GM12875 (cell line): ENCODE results near the gene OR2W3.

ENCODE experiments used
- H3K4me3 ChIP-seq: one replicate; pipeline ENCODE4 v1.5.1; 2011; ENCODE audit warnings: low read depth, low read length, control low read depth
- TF ChIP-seq, protein P1 (sequence below): IDR thresholded peaks from 2 replicates; pipeline ENCODE4 v1.5.1; 2011; ENCODE audit warnings: low read depth, mild to moderate bottlenecking, control low read depth, inconsistent platforms, low read length, moderate library complexity, borderline replicate concordance; ENCODE audit not compliant: insufficient read depth

The OR2W3 gene

DNA sequence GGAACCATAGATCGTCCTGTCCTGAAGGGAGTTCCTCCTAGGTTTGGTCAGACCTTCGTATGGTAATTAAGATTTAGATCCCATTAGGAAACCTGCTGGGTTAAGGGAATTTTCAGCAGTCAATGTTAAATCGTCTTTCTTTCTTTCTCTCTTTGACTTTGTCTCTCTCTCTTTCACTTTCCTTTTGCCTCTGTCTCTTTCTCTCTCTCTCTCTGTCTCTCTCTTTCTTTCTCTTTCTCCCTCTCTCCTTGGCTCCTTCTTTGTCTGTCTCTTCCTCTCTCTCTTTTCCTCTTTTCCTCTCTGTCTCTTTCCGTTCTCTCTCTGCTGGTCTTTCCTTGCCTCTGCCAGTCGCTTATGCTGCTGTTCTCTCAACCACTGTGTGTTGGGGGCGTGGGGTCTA lies 8.7 kb downstream of the OR2W3 start:
- TF ChIP-seq, protein P1, sequence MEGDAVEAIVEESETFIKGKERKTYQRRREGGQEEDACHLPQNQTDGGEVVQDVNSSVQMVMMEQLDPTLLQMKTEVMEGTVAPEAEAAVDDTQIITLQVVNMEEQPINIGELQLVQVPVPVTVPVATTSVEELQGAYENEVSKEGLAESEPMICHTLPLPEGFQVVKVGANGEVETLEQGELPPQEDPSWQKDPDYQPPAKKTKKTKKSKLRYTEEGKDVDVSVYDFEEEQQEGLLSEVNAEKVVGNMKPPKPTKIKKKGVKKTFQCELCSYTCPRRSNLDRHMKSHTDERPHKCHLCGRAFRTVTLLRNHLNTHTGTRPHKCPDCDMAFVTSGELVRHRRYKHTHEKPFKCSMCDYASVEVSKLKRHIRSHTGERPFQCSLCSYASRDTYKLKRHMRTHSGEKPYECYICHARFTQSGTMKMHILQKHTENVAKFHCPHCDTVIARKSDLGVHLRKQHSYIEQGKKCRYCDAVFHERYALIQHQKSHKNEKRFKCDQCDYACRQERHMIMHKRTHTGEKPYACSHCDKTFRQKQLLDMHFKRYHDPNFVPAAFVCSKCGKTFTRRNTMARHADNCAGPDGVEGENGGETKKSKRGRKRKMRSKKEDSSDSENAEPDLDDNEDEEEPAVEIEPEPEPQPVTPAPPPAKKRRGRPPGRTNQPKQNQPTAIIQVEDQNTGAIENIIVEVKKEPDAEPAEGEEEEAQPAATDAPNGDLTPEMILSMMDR = no peak
- H3K4me3 ChIP-seq = no peak overlapping the region

DNA sequence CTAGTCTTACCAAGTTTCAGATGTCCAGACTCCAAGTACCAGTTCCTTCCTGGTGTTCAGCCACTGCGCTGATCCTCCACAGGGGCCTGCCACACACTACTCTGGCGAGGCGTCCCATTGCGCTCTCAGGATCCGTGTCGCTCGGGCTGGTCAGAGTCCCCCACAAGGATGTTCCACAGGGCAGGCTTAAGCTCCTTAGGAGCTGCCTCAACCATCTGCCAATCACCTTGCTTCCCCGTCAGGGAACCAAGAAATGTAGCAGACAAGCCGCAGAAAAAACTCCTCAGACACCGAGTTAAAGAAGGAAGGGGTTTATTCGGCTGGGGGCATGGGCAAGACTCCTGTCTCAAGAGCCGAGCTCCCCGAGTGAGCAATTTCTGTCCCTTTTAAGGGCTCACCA lies 9.8 kb downstream of the OR2W3 start:
- no peak overlapping the region for H3K4me3 ChIP-seq
- TF ChIP-seq, protein P1 = no peak

DNA sequence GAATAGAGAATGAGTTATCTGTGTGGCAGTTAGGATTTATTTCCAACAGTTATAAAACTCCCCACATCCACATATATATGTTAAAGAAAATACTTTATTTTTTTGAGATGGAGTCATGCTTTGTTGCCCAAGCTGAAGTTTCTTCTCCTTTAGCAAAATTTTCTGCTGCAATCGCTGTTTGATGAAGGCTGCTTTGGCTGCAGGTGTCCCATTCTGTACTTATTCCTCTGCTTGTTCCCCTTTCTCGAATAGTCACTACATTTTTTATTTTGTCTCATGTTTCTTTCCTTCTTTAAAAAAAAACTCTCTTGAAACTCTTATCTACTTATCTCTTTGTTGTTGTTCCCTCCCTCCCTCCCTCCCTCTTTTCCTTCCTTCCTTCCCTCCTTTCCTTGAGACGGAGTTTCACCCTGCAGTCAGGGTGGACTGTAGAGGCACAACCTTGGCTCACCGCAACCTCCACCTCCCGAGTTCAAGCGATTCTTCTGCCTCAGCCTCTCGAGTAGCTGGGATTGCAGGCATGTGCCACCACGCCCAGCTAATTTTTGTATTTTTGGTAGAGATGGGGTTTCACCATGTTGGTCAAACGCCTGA lies 10.6 kb downstream of the OR2W3 start:
- no peak overlapping the region for H3K4me3 ChIP-seq
- TF ChIP-seq, protein P1 = no peak

DNA sequence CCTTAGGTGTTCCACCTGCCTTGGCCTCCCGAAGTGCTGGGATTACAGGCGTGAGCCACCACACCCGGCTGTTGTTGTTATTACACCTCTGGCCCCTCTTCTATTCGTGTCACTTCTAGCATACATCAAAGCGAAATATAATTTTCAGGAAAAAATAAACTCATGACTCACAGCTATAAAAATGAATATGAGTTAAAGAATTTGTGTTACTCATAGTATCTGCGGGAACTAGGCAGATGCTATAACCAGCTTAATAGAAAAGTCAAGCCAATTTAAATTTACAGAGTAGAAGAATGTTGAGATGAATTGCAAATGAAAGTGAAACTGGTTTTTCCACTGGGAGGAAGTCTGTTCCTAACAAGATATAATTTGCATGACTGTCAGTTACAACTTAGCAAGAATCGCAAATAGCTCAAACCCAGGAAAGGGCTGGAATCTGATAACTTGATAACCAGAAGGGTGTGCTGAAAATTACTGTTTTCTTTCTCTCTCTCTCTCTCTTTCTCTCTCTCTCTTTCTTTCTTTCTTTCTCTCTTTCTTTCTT lies 11.2 kb downstream of the OR2W3 start:
- TF ChIP-seq, protein P1 = no peak
- no peak overlapping the region for H3K4me3 ChIP-seq

DNA sequence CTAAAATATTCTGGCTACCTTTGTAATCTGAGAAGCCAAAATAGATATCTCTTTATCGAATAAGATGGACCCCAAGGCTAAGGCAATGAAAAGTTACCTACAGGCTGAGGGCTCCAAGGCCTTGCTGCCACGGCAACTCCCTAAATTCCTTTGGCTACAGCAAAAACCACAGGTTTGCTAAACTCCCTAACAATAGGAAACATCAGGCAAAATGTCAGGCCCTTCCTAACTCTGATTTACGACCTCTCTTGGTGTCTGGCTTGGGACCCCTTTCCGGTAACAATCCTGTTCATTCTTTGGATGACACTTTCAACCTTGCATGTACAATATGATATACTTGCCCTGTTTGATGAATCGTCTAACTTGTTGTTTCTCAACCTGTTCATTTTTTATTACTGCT lies 13.4 kb downstream of the OR2W3 start:
- H3K4me3 ChIP-seq = no peak overlapping the region
- TF ChIP-seq, protein P1 = no peak

DNA sequence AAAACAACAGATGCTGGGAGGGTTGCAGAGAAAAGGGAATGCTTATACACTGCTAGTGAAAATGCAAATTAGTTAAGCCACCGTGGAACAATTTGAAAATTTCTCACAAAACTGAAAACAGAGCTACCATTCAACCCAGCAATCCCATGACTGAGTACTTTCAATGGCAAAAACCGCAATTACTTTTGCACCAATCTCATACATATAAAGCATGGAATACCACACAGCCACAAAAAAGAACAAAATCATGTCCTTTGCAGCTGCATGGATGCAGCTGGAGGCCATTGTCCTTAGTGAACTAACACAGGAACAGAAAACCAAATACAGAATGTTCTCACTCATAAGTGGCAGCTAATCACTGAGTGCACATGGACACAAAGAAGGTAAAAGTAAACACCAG lies 18.4 kb downstream of the OR2W3 start:
- TF ChIP-seq, protein P1 = no peak
- H3K4me3 ChIP-seq = no peak overlapping the region

DNA sequence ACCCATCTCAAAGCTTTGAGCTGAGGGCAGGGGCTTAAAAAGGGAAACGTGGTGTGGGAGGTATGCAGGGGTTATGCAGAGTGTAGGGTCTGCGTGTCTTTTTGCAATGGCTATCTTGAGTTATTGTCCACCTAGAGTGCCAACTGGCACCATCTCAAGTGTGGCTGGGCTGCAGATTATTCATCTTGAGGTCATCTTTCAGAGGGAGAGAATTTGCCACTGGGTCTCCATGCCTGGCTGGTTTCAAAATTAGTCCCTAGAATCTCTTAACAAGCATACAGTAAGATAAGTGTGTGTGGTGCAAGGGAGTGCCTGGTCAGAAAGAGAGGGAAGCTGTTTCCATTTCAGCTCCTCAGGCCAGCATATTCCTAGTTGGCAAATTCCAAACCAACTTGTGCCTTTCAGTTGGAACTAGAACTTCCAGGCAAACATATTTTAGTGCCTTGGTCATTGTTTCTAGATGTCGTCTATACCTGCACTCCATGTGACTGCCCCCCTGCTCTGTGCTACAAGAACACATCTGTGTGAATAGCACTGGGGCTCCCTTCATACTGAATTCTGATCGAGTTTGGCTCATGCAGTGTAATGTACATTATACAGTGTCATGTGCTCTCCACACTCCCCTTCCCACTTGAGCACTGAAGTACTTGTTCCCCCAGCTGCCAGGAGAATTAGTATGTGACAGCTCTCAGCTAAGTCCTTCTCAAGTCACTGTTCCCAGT lies 19.7 kb downstream of the OR2W3 start:
- no peak overlapping the region for H3K4me3 ChIP-seq
- TF ChIP-seq, protein P1 = no peak
